ENCODE results near the gene MSMP. TPM values are rescaled to one million over a fixed set of nuclear protein-coding genes. Genes with fewer than 3 reads are reported as not detected.

The MSMP gene
- total RNA-seq, 1 donor from 2014 or later: not detected

Other genes with a start within 250 kb of the MSMP start
- gene TESK1, start 149.0 kb downstream of the MSMP start, total RNA-seq: 32.6 and 37.1 TPM in 2 replicates
- 6.9 and 7.6 TPM in 2 replicates for gene CD72, start 135.9 kb downstream of the MSMP start, total RNA-seq
- gene SIT1, start 103.3 kb downstream of the MSMP start, total RNA-seq: 218 and 222 TPM in 2 replicates
- gene RMRP, start 96.3 kb downstream of the MSMP start, total RNA-seq: 4,811 and 5,239 TPM in 2 replicates
- 29.0 and 32.1 TPM in 2 replicates for gene CCDC107, start 96.0 kb downstream of the MSMP start, total RNA-seq
- 7.8 and 8.7 TPM in 2 replicates for gene ARHGEF39, start 89.1 kb downstream of the MSMP start, total RNA-seq
- 0.15 TPM in 1 of 2 replicates, not detected in the other for gene CA9, start 80.3 kb downstream of the MSMP start, total RNA-seq
- 4.6 and 9.9 TPM in 2 replicates for gene TPM2, start 64.4 kb downstream of the MSMP start, total RNA-seq
- 378 and 380 TPM in 2 replicates for gene TLN1, start 22.1 kb downstream of the MSMP start, total RNA-seq
- gene CREB3, start 21.6 kb downstream of the MSMP start, total RNA-seq: 22.9 and 24.0 TPM in 2 replicates
- 61.0 and 63.1 TPM in 2 replicates for gene GBA2, start 5.0 kb downstream of the MSMP start, total RNA-seq
- gene RGP1, start 5.0 kb downstream of the MSMP start, total RNA-seq: 26.3 and 26.5 TPM in 2 replicates
- 10.4 and 12.0 TPM in 2 replicates for gene NPR2, start 37.3 kb upstream of the MSMP start, total RNA-seq
- 0.90 and 0.96 TPM in 2 replicates for gene SPAG8, start 58.0 kb upstream of the MSMP start, total RNA-seq
- 50.5 and 51.0 TPM in 2 replicates for gene HINT2, start 60.8 kb upstream of the MSMP start, total RNA-seq
- not detected in 2 replicates for gene FAM221B, start 74.5 kb upstream of the MSMP start, total RNA-seq
- 1.7 and 2.5 TPM in 2 replicates for gene TMEM8B, start 75.0 kb upstream of the MSMP start, total RNA-seq
- not detected in 2 replicates for gene OR13J1, start 116.1 kb upstream of the MSMP start, total RNA-seq
- gene HRCT1, start 151.9 kb upstream of the MSMP start, total RNA-seq: not detected in 2 replicates
- gene SPAAR, start 155.2 kb upstream of the MSMP start, total RNA-seq: not detected in 2 replicates
- gene OR2S2, start 203.9 kb upstream of the MSMP start, total RNA-seq: not detected in 2 replicates